GM19240 (cell line): Measurements from ENCODE around the gene ADGRV1.
"Not testable (repeated sequence)": the region's sequence is repeated elsewhere in the genome, so short reads cannot be mapped to it uniquely, and the experiment has no call there.

Experiments used
- DNase-seq: peaks from one replicate; pipeline ENCODE4 v3.0.0; 2011; ENCODE audit warnings: low spot score; ENCODE audit not compliant: insufficient read length

The ADGRV1 gene

DNA sequence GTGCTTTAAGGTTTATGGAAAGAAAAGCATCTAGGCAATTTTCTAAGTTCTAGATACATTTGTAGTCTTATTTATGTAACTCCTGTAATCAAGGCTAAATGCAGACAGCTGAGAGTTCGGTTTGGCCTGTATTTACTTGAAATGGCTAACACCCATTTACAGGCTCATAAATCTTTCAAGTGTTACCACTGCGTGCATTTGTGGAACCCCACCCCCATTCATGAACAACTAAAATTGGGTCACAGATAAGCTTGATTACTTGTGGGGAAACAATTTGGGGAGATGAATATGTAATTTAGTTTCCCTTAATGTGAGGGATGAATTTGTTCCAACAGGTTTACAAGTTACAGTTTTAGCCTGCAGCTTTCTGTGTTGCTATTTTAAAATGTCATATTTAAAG lies 463.9 kb downstream of the ADGRV1 start:
- DNase-seq: no peak

DNA sequence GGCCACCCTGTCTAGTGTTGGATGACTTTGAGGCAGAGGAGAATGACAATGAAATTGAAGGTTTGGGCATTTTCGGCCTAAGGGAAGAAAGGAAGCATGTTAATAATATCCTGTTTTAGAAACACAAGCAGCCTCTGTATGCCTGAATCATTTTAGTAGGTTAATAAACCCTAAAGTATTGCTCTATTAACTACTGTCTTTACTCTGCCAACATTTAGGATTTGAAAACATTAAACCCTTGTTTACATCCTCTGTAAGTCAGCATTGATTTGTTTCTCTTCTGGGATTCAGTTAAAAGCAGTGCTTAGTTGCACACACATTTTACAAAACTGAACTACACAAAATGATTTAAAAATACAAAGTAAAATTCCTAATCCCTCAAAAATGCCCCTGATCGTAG lies 465.6 kb downstream of the ADGRV1 start:
- DNase-seq: no peak

DNA sequence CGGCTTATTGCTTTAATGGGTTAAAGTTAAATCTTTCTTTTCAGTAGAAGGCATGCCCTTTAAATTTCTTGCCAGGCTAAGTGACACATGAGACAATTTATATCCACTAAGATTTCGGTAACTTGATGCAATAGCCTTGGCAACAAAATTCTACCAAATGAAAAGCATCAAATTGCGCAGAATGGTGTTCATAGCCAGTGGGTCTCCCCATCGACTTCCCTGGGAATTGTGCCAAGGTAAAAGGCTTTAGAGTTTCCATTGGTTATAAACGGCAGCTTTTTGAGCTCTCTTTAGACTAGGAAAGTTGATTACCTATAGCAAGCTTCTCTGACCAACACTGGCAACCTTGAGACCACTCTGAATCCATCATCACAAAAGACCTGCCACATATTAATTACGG lies 466.1 kb downstream of the ADGRV1 start:
- no peak for DNase-seq

DNA sequence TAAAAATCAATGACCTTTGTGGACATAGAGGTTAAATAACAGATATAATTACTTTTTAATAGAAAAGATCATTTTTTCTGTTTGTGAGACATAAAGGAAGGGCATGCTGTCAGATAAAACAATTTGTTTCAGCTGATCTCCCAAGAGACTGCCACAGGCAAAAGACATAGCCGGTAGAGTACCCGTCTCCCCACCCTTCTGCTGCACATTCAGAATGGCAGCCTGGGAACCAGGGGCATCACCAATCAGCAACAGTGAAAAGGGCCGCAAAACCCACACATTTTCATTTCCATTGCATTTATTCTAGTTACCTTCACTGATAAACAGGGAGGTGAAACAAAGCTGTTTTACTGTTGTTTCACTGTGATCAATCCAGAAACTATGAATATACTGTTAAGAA lies 466.9 kb downstream of the ADGRV1 start:
- DNase-seq: no peak

DNA sequence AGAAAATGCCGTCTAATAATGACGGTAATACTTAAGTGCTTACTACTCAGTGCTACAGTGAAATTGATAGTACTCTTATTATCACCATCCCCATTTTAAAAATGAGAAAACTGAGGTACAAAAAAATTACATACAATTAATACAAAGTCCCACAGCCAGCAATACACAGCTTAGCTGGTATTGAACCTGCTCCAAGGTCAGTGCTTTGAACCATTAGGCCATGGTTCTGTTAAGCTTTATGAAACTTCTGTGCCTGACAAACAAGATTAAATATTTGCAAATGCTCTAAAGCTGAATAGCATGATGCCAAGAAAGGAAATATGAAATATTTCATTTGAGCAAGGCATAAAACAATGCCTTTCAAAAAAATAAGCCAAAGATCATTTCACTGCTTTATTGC lies 467.4 kb downstream of the ADGRV1 start:
- no peak for DNase-seq

DNA sequence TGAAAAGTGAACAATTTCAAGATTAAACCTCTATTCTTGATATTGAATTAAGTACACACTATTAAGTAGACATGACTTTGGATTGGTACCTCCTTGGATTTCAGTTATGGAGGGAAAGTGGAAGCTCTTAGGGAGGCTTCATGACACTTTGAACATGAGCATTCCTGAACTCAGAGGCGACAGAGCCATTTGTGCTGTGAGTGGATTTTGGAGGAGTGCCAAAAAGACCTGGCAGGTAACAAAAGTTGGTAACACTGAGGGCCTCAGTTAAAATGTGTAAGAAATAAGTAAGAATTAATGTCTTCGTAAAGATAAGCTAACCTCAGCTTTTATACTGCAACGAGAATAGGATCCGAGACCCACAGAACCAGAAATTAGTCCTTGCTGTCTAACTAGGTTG lies 467.9 kb downstream of the ADGRV1 start:
- no peak for DNase-seq

DNA sequence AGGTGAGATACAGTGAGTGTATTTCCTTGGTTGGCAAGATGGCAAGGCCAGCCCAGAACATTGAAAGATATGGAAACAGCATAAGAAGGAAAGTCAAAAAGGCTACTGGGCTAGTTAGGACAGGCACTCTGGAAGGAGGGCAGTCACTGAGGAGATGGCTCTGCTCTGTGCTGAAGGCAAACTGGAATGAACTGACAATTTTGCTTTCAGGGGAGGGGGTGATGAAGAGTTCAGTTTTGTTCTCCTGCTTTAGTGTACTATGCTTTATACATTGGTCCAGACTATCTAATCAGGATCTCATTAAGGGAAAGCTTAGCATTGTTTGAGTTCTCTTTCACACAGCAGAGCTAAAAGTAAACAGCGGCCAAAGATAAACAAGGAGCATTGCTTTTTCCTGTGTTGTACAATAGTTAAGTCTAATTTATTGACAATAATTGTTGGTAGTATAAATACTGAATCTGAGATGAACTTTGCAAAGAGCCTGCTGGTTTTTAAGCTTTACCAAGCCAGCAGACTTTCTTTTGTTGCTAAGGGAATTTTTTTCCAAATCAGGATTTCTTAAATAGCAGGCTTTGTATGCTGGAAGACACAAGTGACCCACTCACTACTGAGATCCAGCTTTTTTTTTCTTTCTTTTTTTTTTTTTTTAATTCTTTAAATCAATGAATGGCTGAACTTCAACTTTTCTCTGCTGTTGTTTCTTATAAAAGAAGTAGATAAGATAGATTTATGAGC lies 469.0 kb downstream of the ADGRV1 start:
- DNase-seq: no peak

DNA sequence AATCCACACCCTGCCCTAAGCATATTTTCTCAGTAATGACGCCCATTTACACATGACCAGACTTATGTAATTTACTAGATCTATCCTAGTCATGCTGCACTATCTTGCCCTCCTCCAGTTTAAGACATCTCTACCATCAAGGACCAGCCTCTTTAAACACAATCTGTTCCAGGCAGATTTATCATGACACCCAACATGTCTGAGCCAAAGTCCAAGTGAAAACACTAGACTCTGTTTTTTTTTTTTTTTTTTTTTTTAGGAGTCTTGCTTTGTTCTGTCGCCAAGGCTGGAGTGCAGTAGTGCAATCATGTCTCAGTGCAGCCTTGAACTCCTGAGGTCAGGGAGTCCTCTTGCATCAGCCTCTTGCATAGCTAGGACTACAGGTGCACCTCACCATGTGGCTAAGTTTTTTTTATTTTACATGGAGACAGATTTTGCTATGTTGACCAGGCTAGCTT lies 469.9 kb downstream of the ADGRV1 start:
- no peak for DNase-seq

DNA sequence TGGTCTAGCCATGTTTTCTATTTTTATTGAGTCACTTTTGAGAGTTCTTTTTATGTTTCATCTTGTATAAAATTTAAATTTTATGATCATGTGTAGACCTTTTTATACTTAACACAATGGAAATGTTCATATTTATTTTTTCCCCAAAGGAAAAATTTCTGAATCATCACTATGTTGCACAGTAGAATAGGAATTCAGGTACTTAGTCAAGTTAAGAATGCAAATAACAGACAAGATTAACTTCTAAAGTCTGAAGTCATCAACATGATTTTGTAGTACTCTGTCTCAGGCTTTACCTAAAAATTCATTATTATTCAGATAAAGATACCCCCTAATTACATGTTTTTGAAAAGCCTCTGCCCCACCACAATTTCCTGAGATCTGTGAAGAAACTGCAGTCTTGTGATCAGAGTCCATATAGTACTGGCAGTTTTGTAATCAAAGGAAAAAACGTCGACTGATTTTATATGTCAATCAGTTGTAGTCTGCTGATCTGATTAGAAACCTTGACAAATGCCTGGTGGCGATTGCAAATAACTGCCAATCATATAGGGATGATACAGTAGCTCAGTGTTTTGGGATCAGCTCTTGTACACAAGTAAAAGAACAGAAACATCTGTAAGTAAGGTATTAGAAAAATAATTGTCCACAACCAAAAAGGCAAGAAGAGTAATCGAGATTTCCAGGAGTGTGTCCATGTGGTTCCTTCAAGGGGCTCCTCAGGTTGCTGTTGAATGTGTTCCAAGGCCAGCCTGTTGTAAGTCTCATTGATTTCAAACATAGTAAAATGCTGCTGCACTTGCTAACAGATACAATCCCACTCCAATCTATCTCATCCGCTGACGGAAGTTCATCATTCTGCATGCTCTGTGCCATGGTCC lies 472.2 kb downstream of the ADGRV1 start:
- DNase-seq: no peak

DNA sequence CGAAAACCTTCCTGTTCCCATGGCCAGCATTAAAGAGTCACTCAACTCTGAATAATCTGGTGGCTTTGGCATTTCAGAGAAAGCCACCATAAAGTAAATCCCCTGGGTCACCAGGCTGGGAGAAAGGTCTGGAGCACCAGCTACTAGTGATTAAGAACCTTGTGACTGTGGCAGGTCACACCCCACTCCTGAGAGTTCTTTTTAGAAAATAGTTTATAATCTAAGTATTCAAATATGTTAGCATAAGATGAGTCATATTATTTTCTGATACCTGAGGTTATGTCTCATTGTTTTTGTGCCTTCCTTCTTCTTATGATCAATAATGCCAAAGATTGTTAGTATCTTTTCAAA lies 472.8 kb downstream of the ADGRV1 start:
- DNase-seq: no peak

DNA sequence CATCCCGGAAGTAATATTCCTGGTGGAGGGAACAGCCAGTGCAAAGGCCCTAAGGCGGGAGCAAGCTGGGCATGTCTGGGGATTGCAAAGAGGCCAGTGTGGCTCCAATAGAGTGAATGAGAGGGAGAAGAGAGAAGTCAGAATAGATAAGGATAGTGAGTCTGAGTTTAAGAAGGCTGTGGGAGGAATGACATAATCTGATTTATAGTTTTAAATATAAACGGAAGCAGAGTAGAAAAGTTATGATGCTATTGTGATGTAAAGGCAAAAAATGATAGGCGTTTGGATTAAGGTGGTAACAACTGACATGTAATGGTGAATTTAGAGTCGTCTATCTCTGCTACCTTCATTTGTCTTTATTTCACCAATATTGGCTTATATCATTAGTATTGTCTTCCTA lies 473.5 kb downstream of the ADGRV1 start:
- DNase-seq: no peak

DNA sequence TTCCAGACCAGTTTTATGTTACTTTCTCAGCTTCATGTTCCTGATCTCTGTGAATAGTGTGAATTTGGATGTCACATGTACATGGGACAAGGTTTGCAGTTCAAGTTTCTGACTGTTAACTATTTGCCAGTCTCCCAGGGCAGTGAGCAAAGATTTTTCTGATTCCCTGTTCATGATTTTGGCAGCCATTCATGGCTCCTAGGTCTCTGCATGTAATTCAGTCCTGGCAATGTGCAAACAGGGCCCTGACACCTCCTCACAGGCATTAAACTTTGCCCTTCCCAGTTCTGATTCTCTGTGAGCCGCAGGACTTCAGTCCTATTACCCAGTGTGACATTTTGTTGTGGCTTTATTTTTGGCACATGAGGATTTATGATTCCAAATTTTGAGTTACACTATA lies 474.8 kb downstream of the ADGRV1 start:
- DNase-seq: no peak

DNA sequence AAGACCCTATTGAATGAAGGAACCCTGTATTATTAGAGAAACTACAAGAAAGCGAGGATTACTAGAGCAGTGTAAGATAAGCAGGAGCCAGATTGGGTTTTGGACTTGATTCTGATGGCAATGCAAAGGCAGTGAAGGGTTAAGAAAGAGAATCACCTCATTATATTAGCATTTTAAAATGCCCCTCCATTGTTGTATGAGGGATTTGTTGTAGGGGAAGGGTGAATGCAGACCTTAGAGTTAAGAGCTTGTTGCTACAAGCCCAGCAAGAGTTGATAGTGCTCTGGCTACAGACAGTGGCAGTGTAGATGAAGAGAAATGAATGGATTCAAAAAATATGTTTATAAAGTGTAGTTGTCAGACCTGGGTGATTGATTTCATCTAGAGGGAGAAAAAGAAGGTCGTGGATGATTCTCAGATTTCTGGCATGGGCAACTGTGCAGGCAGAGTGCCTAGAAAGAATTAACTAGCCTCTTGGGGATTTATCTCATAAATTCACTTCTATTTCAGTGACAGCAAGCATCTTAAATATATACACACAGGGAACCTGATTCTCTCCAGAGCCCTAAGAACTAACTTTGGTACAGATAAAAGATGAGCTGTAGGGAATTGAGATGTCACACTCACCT lies 479.7 kb downstream of the ADGRV1 start:
- DNase-seq: no peak

DNA sequence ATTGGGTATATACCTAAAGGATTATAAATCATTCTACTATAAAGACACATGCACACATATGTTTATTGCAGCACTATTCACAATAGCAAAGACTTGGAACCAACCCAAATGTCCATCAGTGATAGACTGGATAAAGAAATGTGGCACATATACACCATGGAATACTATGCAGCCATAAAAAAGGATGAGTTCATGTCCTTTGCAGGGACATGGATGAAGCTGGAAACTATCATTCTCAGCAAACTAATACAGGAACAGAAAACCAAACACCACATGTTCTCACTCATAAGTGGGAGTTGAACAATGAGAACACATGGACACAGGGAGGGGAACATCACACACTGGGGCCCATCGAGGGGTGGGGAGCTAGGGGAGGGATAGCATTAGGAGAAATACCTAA lies 482.5 kb downstream of the ADGRV1 start:
- DNase-seq: not testable (repeated sequence)

DNA sequence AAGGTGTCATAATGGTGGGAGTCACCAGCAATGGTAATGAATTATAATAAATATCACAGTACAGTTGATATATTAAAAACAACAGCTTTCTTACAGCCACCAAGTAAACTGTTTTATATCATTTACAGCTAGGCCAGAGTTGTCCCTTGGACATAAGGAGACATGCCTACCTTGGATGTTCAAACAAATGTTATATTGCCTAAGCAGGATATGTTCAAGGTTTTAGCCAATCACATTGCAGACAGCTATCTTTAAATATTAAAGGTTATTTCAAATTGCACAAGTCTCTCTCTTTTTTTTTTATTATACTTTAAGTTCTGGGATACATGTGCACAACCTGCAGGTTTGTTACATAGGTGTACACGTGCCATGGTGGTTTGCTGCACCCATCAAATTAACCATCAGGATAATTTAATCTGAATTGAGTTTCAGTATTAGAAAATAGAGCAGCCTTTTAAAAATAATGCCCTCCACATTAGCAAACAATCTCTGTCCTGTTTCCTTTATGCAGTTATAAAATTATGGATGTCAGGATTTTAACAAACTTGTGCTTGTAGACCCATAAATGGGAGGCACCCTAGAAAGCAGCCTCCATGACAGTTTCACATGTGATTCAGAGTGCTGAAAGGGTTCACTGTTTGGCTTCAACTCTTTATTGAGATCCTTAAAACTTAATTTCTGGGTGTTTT lies 483.8 kb downstream of the ADGRV1 start:
- DNase-seq: no peak

DNA sequence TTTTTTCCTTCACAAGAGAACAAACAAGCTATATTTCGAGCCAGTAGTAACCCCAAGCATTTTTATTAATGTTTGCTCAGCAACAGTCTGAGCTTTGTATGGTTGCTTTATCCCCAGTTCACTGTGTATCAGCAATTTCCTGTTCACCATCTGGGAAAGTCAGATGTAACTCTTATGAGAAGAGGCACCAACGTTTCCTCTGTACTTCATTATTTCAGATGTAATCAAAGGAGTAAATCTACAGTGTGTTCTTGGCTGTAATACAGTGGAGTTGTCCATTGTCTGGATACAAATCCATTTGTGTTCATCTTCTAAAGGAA lies 484.3 kb downstream of the ADGRV1 start:
- no peak for DNase-seq

DNA sequence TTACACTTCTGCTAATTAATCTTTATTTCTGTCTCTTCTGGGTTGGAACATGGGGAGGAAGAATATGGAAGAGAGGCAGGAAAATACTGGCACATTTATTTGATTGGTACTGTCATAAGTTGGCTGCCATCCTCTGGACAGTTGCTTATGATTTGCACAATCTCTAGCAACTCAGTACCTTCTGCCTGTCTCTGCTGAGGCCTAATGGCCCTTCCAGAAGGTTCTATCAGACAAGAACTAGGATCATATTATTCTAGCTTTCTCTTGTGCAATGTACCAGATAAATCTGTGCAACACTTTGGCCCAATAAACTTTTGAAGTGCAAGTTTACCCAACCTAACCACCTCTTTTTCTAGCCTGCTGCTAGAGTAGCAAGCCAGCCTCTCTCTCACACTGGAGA lies 489.5 kb downstream of the ADGRV1 start:
- DNase-seq: no peak

DNA sequence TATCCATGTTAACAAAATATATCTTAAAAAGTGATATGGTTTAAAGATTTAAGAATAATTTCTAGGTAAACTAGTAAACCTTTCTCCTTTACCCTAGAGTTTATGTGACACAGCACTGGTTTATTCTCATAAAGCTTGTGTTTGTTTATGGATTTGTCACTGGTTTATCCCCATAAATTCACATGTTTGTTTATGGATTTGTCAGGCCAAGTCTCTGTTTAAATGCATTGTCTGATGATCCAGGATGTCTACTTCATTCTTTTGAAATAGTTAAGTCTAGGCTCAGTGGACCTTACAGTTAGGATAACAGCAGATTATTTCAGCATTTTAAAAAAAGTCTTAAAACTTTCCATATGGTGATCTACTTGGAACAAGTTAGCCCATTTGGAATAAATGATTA lies 490.5 kb downstream of the ADGRV1 start:
- no peak for DNase-seq

DNA sequence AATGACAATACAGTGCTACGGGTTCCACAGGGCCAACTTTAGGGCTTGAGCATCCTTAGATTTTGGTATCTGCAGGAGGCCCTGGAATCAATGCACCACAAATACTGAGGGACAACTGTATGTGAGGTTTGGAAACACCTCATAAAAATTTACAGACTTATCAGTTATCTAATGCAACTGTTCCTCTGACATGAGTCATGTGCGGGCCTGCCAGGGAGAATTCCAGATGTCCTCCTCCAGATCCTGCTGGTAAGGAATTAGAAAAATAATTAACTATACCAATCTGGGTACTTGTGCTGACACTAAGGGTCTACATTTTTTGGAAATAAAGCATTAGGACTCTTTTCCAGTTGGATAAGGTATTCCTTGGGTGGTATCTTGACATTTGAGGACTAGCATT lies 491.2 kb downstream of the ADGRV1 start:
- DNase-seq: no peak

DNA sequence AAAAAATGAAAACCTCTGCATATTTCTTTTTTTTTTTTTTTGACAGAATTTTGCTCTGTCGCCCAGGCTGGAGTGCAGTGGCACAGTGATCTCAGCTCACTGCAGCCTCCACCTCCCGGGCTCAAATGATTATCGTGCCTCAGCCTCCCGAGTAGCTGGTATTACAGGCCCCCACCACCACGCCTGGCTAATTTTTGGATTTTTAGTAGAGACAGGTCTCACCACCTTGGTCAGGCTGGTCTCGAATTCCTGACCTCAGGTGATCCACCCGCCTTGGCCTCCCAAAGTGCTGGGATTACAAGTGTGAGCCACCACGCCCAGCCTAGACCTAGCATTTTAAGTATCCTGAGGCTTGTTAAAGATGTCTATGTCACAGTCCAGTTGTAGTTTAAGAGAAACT lies 493.8 kb downstream of the ADGRV1 start:
- DNase-seq: not testable (repeated sequence)

DNA sequence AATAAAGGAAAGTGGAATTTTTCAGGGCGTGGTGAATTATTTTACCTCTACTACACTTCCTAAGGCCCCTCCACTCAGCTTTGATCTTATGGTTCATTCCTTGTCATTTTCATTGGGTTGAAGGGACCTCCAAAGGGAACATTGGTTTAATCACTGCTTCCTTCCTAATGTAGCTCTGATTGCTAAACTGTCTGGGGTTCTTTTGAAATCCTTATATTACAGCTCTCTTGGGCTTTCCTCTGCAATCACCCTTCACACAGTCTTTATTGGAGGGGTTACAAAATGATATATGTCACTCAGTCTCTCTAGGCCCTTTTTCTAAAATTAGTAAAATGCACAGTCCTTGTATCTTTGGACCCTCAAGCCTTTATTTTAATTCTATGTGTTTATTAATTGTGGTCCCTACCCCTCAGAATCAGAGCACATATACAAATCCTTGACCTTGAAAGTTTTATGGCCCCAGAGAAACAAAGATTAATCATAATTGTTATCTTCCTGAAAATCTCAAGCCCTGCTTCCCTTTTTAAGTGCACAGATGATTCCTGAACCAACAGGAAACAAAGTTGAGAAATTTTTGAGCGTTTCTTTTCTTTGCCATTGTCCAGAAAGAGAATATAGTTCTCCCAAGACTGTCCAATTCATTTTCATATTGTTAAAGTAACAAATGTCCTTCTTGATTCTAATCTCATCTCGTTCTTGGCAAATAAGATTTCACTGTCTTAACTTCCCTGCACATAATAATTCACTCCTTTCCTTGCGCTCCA lies 494.6 kb downstream of the ADGRV1 start:
- DNase-seq: no peak
